Measurements from ENCODE around the gene SESN1.

The SESN1 gene

DNA sequence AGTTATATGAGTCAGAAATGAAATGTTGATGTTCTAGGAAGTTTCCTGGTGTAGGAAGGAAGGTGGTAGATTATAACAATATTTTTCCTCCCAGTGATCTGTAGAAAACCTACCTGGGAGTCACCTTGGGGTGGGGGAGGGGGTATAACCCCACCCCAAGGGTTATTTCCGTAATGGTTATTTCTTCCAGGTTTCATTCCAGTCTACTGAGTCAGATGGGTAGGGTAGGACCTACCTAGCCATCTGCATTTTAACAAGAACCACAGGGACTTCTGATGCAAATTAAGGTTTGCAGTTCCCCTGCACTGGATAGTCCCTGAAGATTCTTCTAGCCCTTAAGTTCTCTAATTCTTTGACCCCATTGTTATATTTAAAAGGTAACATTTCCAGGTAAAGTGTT lies 157.5 kb downstream of the SESN1 start:
- DNase-seq (ENCODE audit: low read depth in 2 of 2) = no peak
